HCT116 (cell line): Measurements from ENCODE around the gene ZNF334. TPM values are rescaled to one million over a fixed set of nuclear protein-coding genes. Genes with fewer than 3 reads are reported as not detected.

Experiments
- ATAC-seq: fragments of 200-7000 bp; cut with Tn5 transposase; 2 replicates; pipeline ENCODE4 v1.9.1; 2020; ENCODE audit warnings: mild to moderate bottlenecking, moderate library complexity
- BruUV-seq: library from RNA; stranded (reverse); fragments of 400-500 nt; replicated peaks from 2 replicates; lab custom pipeline; 2021; lab: Mats Ljungman, UMichigan
- CTCF ChIA-PET: fragments of 300-600 bp; sonication (Branson Sonifier 250); formaldehyde crosslinking; loops from one replicate; lab custom pipeline; 2021; ENCODE audit warnings: antibody characterized with exemption; lab: Charles Lee
- POLR2A ChIA-PET: fragments of 300-600, 350-600 bp; sonication (Branson Sonifier 250); formaldehyde crosslinking; loops from one replicate; lab custom pipeline; 2021; ENCODE audit warnings: antibody characterized with exemption; lab: Charles Lee
- RAD21 ChIA-PET, 2 experiments: fragments of 300-600 bp; sonication (Branson Sonifier 250); formaldehyde crosslinking; loops; one replicate each; lab custom pipeline; 2023; ENCODE audit warnings: low total read pairs in 2 of 2; ENCODE audit not compliant: uncharacterized antibody in 2 of 2, unreplicated experiment in 2 of 2, low non-redundant PET in 1 of 2; lab: Charles Lee
- DNase-seq: peaks from one replicate; pipeline ENCODE4 v3.0.0-alpha.2; 2010; ENCODE audit warnings: low read depth, low spot score
- H2AFZ ChIP-seq: fragments of 200-600 bp; shearing (Covaris generic), sonication (generic); 2 replicates; pipeline ENCODE4 v1.6.1; 2017; ENCODE audit warnings: low read depth, mixed run types, mixed read lengths, antibody characterized with exemption, low read length; ENCODE audit not compliant: poor library complexity, severe bottlenecking
- H3K27ac ChIP-seq: 2 replicates; pipeline ENCODE4 v1.5.1; 2012; ENCODE audit warnings: low read depth, low read length
- H3K27me3 ChIP-seq: fragments of 200-600 bp; sonication (generic); 2 replicates; pipeline ENCODE4 v1.6.1; 2016; ENCODE audit warnings: mixed run types, low read length, mixed read lengths; ENCODE audit not compliant: insufficient read depth
- H3K36me3 ChIP-seq, 2 experiments: fragments of 200-500 bp in 1 of 2; fragments of 200-600 bp in 1 of 2; sonication (Bioruptor generic) in 1 of 2; sonication (generic) in 1 of 2; 2 replicates each; pipeline versions ENCODE4 v1.5.1 to v1.6.1; 2014 to 2016; ENCODE audit warnings: low read length in 2 of 2, inconsistent platforms in 1 of 2, mixed read lengths in 1 of 2, mixed run types in 1 of 2; ENCODE audit not compliant: insufficient read depth in 2 of 2, control insufficient read depth in 1 of 2
- H3K4me1 ChIP-seq, 2 experiments: fragments of 200-600 bp in 1 of 2; sonication (generic) in 1 of 2; 2 replicates each; pipeline versions ENCODE4 v1.5.1 to v1.6.1; 2012 to 2017; ENCODE audit warnings: low read length in 2 of 2, inconsistent platforms in 1 of 2, mild to moderate bottlenecking in 1 of 2, mixed read lengths in 1 of 2, mixed run types in 1 of 2, moderate library complexity in 1 of 2; ENCODE audit not compliant: insufficient read depth in 2 of 2, control insufficient read depth in 1 of 2
- H3K4me2 ChIP-seq: fragments of 200-600 bp; sonication (generic); 2 replicates; pipeline ENCODE4 v1.6.1; 2017; ENCODE audit warnings: mixed run types, low read length, mixed read lengths
- H3K4me3 ChIP-seq, 2 experiments: fragments of 200-600 bp in 1 of 2; sonication (generic) in 1 of 2; replicated peaks in 1 of 2; 2 replicates each; pipeline ENCODE4 v1.5.1; 2011 to 2016; ENCODE audit warnings: low read length in 2 of 2, control low read depth in 1 of 2, low read depth in 1 of 2, mild to moderate bottlenecking in 1 of 2, mixed read lengths in 1 of 2, mixed run types in 1 of 2
- H3K79me2 ChIP-seq: fragments of 200-600 bp; sonication (generic); 2 replicates; pipeline ENCODE4 v1.6.1; 2017; ENCODE audit warnings: mild to moderate bottlenecking, mixed run types, low read length, moderate library complexity, mixed read lengths; ENCODE audit not compliant: insufficient read depth
- H3K9ac ChIP-seq: fragments of 200-600 bp; sonication (generic); 2 replicates; pipeline ENCODE4 v1.6.1; 2016; ENCODE audit warnings: low read length, mixed read lengths
- H3K9me2 ChIP-seq: fragments of 200-600 bp; sonication (generic), shearing (Covaris generic); 2 replicates; pipeline ENCODE4 v1.6.1; 2017; ENCODE audit warnings: mixed run types, mild to moderate bottlenecking, moderate library complexity; ENCODE audit not compliant: insufficient read depth
- H3K9me3 ChIP-seq, 2 experiments: fragments of 200-500 bp in 1 of 2; fragments of 200-600 bp in 1 of 2; sonication (Bioruptor generic) in 1 of 2; sonication (generic) in 1 of 2; 2 replicates each; pipeline ENCODE4 v1.6.1; 2014 to 2017; ENCODE audit warnings: low read length in 2 of 2, mixed read lengths in 2 of 2, inconsistent platforms in 1 of 2, low read depth in 1 of 2, mild to moderate bottlenecking in 1 of 2, mixed run types in 1 of 2, moderate library complexity in 1 of 2; ENCODE audit not compliant: control insufficient read depth in 1 of 2, insufficient read depth in 1 of 2
- H4K20me1 ChIP-seq: fragments of 200-600 bp; sonication (generic), shearing (Covaris generic); 2 replicates; pipeline ENCODE4 v1.6.1; 2017; ENCODE audit warnings: mixed run types, mild to moderate bottlenecking, moderate library complexity; ENCODE audit not compliant: insufficient read depth
- ATF3 ChIP-seq: IDR thresholded peaks from 2 replicates; pipeline ENCODE4 v1.6.1; 2012
- CEBPB ChIP-seq: IDR thresholded peaks from 2 replicates; pipeline ENCODE4 v1.6.1; 2012; ENCODE audit warnings: low read depth
- CTCF ChIP-seq, 3 experiments: fragments of 200-600 bp in 1 of 3; sonication (generic) in 1 of 3; IDR thresholded peaks in 2 of 3; conservative IDR thresholded peaks in 1 of 3; 2 replicates each; pipeline ENCODE4 v1.5.1; 2012 to 2017; ENCODE audit warnings: low read depth in 2 of 3, low read length in 2 of 3, antibody characterized with exemption in 1 of 3, borderline replicate concordance in 1 of 3, control low read depth in 1 of 3, mild to moderate bottlenecking in 1 of 3, mixed read lengths in 1 of 3, mixed run types in 1 of 3, moderate library complexity in 1 of 3; ENCODE audit not compliant: insufficient read depth in 1 of 3
- EGR1 ChIP-seq: IDR thresholded peaks from 2 replicates; pipeline ENCODE4 v1.6.1; 2012; ENCODE audit warnings: low read depth
- MAX ChIP-seq: IDR thresholded peaks from 2 replicates; pipeline ENCODE4 v1.6.1; 2012
- RAD21 ChIP-seq: IDR thresholded peaks from 2 replicates; pipeline ENCODE4 v1.6.1; 2012; ENCODE audit warnings: low read depth, mild to moderate bottlenecking
- SP1 ChIP-seq: IDR thresholded peaks from 2 replicates; pipeline ENCODE4 v1.6.1; 2012; ENCODE audit warnings: low read depth
- TCF7L2 ChIP-seq: IDR thresholded peaks from 2 replicates; pipeline ENCODE4 v1.7.0; 2011; ENCODE audit warnings: borderline replicate concordance, inconsistent platforms; ENCODE audit not compliant: insufficient read depth, insufficient read length; ENCODE audit errors: extremely low read depth
- ZFX ChIP-seq: fragments of 450-650 bp; IDR thresholded peaks from 2 replicates; pipeline ENCODE4 v1.6.1; 2017
- ZNF274 ChIP-seq: fragments of 200-500 bp; sonication (Bioruptor generic); IDR thresholded peaks from 2 replicates; pipeline ENCODE4 v1.6.1; 2014; ENCODE audit warnings: mild to moderate bottlenecking, low read depth, low read length, inconsistent platforms
- intact Hi-C: fragments of 100-400 bp; cut with micrococcal nuclease; formaldehyde crosslinking; loops from 2 replicates; pipeline ENCODE4 v1.10.0; 2022
- total RNA-seq: library from RNA; stranded (reverse); gene quantifications from one replicate; pipeline ENCODE4 v1.2.1, GENCODE V29; 2021; ENCODE audit not compliant: unreplicated experiment
- TF ChIP-seq, protein P1 (sequence below): IDR thresholded peaks from 2 replicates; pipeline ENCODE4 v1.6.1; 2012; ENCODE audit warnings: low read depth

ZNF334 gene
- total RNA-seq, 1 experiment from 2014 or later = not detected

DNA sequence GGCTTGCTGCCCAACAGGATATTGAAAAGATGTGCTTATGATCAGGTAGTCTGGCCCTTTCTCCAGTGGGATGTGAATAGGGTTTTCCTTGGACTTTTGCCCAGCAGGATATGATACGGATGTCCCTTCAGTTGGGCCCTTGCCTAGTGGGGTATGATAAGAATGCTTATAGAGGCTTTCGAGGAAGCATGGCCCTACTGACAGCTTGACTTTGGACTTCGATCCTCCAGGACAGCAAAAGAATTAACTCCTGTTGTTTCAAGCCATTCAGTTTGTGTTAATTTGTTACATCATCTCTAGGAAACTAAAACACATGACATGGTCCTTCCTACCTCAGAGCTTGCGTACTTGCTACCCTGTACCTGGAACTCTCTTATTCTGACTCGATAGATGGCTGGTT is 9.7 kb upstream of the ZNF334 start:
- no peaks in the 10 kb centered on the region for H4K20me1 ChIP-seq
- H3K9ac ChIP-seq = no peak overlapping the region
- H3K9me2 ChIP-seq = no peaks in the 10 kb centered on the region
- intact Hi-C loops = no loop called here
- ATAC-seq (no peak), DNase-seq (no peak)
- H3K36me3 ChIP-seq = no peaks in the 10 kb centered on the region
- H3K79me2 ChIP-seq = no peaks in the 10 kb centered on the region
- H3K27me3 ChIP-seq = peaks cover 6% of the 10 kb centered on the region
- no peak overlapping the region for H2AFZ ChIP-seq
- H3K9me3 ChIP-seq = no peaks in the 10 kb centered on the region
- ChIA-PET POLR2A (no interaction called here), RAD21 (no interaction called here), CTCF (interaction anchor here (0.9 kb wide), 1 partner anchor 16 kb away, joined by 4 read pairs; no protein-coding TSS in a partner anchor)
- H3K4me3 ChIP-seq = no peak overlapping the region
- no peaks in the 10 kb centered on the region for H3K4me1 ChIP-seq
- TF ChIP-seq TCF7L2 (no peak), RAD21 (no peak), EGR1 (no peak), CEBPB (no peak), MAX (no peak), ATF3 (no peak), ZNF274 (no peak), ZFX (no peak), SP1 (no peak), CTCF (IDR thresholded peaks at IDR 0.05 in 2 of 3, conservative IDR thresholded peaks at IDR 0.05 in 1 of 3; ENCODE audit: borderline replicate concordance in 1 of 3, insufficient read depth in 1 of 3, low read depth in 2 of 3, low read length in 2 of 3) (no peak)
- TF ChIP-seq, protein P1, sequence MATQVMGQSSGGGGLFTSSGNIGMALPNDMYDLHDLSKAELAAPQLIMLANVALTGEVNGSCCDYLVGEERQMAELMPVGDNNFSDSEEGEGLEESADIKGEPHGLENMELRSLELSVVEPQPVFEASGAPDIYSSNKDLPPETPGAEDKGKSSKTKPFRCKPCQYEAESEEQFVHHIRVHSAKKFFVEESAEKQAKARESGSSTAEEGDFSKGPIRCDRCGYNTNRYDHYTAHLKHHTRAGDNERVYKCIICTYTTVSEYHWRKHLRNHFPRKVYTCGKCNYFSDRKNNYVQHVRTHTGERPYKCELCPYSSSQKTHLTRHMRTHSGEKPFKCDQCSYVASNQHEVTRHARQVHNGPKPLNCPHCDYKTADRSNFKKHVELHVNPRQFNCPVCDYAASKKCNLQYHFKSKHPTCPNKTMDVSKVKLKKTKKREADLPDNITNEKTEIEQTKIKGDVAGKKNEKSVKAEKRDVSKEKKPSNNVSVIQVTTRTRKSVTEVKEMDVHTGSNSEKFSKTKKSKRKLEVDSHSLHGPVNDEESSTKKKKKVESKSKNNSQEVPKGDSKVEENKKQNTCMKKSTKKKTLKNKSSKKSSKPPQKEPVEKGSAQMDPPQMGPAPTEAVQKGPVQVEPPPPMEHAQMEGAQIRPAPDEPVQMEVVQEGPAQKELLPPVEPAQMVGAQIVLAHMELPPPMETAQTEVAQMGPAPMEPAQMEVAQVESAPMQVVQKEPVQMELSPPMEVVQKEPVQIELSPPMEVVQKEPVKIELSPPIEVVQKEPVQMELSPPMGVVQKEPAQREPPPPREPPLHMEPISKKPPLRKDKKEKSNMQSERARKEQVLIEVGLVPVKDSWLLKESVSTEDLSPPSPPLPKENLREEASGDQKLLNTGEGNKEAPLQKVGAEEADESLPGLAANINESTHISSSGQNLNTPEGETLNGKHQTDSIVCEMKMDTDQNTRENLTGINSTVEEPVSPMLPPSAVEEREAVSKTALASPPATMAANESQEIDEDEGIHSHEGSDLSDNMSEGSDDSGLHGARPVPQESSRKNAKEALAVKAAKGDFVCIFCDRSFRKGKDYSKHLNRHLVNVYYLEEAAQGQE = no peak
- BruUV-seq = no TSS peak
- no peak overlapping the region for H3K4me2 ChIP-seq
- no peak overlapping the region for H3K27ac ChIP-seq
